Endothelial cell (in vitro differentiated cells): Measurements from ENCODE around the gene SLC6A18. TPM values are rescaled to one million over a fixed set of nuclear protein-coding genes. Genes with fewer than 3 reads are reported as not detected.

ENCODE experiments used
- DNase-seq: peaks from one replicate; pipeline ENCODE4 v3.0.0; 2021; ENCODE audit warnings: low spot score
- H3K27ac Mint-ChIP-seq: one replicate; pipeline ENCODE4 v1.8.0; 2021; ENCODE audit warnings: mixed read lengths, inconsistent platforms; ENCODE audit not compliant: unreplicated experiment
- H3K27me3 Mint-ChIP-seq: one replicate; pipeline ENCODE4 v1.8.0; 2021; ENCODE audit warnings: mild to moderate bottlenecking, moderate library complexity, mixed read lengths, inconsistent platforms; ENCODE audit not compliant: unreplicated experiment
- H3K36me3 Mint-ChIP-seq: one replicate; pipeline ENCODE4 v1.8.0; 2021; ENCODE audit warnings: mild to moderate bottlenecking, low read depth, mixed read lengths, inconsistent platforms; ENCODE audit not compliant: unreplicated experiment
- H3K4me1 Mint-ChIP-seq: one replicate; pipeline ENCODE4 v1.8.0; 2021; ENCODE audit warnings: mild to moderate bottlenecking, mixed read lengths, inconsistent platforms; ENCODE audit not compliant: unreplicated experiment
- H3K4me3 Mint-ChIP-seq: one replicate; pipeline ENCODE4 v1.8.0; 2021; ENCODE audit warnings: mild to moderate bottlenecking, mixed read lengths, inconsistent platforms; ENCODE audit not compliant: unreplicated experiment
- H3K9me3 Mint-ChIP-seq: one replicate; pipeline ENCODE4 v1.8.0; 2021; ENCODE audit warnings: mixed read lengths, inconsistent platforms; ENCODE audit not compliant: unreplicated experiment
- long read RNA-seq: library from polyadenylated mRNA; unstranded; transcript quantifications from one replicate; pipeline ENCODE4 v2.0.0, GENCODE V29; 2020; ENCODE audit not compliant: unreplicated experiment
- total RNA-seq: library from RNA; stranded (reverse); fragmentation: NEBNext Ultra II Directional; extraction: Animal tissue kit (Norgen Biotek cat#: 25700); gene quantifications from one replicate; pipeline ENCODE4 v1.2.1, GENCODE V29; 2021; ENCODE audit not compliant: unreplicated experiment
- TF ChIP-seq, protein P1 (sequence below): fragments of 200-600 bp; sonication (generic); IDR thresholded peaks from one replicate; pipeline ENCODE4 v1.5.0; 2021; ENCODE audit warnings: antibody characterized with exemption; ENCODE audit not compliant: unreplicated experiment

SLC6A18 gene, protein sequence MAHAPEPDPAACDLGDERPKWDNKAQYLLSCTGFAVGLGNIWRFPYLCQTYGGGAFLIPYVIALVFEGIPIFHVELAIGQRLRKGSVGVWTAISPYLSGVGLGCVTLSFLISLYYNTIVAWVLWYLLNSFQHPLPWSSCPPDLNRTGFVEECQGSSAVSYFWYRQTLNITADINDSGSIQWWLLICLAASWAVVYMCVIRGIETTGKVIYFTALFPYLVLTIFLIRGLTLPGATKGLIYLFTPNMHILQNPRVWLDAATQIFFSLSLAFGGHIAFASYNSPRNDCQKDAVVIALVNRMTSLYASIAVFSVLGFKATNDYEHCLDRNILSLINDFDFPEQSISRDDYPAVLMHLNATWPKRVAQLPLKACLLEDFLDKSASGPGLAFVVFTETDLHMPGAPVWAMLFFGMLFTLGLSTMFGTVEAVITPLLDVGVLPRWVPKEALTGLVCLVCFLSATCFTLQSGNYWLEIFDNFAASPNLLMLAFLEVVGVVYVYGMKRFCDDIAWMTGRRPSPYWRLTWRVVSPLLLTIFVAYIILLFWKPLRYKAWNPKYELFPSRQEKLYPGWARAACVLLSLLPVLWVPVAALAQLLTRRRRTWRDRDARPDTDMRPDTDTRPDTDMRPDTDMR
- total RNA-seq: not detected
- long read RNA-seq: 0 reads

DNA sequence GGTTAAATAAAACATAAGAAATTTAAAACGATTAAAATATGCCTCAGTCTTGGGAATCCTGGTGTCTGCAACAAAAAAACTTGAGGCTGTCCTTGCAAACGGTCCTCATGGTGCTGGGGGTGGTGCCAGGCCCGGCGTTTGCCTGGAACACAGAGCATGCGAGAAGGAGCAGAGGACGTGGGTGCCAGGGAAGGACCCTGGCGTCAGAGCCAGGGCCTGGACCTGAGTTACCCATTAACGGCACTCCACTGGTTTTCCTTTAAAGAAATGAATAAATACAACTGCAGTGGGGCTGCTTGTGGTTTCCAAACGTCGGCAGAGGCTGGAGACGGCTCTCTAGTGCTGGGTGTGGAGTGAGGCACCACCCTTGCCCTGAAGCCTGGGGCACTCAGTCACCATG is at the start of gene SLC6A18:
Gene SLC6A18, plus strand, starts transcription at position 301 of the 400 bp plus-strand sequence. Its CDS starts 97 bp downstream, at position 398.
- no peak within 1 kb of the TSS for H3K27ac Mint-ChIP-seq
- no peaks in the 10 kb centered on the region for H3K4me1 Mint-ChIP-seq
- TF ChIP-seq, protein P1, sequence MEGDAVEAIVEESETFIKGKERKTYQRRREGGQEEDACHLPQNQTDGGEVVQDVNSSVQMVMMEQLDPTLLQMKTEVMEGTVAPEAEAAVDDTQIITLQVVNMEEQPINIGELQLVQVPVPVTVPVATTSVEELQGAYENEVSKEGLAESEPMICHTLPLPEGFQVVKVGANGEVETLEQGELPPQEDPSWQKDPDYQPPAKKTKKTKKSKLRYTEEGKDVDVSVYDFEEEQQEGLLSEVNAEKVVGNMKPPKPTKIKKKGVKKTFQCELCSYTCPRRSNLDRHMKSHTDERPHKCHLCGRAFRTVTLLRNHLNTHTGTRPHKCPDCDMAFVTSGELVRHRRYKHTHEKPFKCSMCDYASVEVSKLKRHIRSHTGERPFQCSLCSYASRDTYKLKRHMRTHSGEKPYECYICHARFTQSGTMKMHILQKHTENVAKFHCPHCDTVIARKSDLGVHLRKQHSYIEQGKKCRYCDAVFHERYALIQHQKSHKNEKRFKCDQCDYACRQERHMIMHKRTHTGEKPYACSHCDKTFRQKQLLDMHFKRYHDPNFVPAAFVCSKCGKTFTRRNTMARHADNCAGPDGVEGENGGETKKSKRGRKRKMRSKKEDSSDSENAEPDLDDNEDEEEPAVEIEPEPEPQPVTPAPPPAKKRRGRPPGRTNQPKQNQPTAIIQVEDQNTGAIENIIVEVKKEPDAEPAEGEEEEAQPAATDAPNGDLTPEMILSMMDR: no peak

DNA sequence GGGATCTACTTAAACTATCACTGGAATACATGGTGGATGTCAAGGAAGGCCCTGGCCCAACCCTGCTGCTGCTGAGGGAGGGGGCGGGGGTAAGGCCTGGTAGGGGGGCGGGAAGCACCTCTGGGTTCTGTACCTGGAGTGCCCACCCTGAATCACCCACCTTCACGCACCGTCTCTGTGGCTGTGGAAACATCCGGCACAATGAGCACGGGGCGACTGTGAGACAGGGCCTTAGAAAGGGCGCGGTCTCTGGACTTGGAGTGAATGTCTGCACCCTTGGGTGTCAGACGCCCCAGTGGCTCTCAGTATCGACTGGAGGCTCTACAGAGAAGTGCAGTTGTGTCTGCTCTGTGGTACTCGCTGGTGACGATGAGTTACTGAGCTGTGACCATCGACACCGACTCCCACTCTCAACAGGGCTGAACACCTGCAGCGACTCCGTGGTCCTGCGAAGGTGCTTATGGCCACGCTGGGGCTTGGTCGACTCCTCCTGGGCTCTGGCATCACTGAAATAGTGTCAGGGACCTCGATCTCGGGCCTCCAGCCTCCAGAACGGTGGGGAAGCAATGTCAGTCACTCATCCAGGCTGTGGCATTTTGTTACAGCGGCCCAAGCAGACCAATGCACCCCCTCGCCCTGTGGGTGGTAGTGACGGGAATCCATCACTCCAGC is 49.2 kb upstream of the SLC6A18 start:
- H3K27ac Mint-ChIP-seq: no peak overlapping the region
- peaks cover 6% of the 10 kb centered on the region for H3K27me3 Mint-ChIP-seq
- no peaks in the 10 kb centered on the region for H3K4me1 Mint-ChIP-seq
- TF ChIP-seq, protein P1: no peak
- DNase-seq: no peak
- H3K36me3 Mint-ChIP-seq: no peaks in the 10 kb centered on the region
- H3K4me3 Mint-ChIP-seq: no peak overlapping the region
- no peaks in the 10 kb centered on the region for H3K9me3 Mint-ChIP-seq

More for the DNA sequence above, at the start of gene SLC6A18:
- DNase-seq: no peak
- Mint-ChIP-seq H3K9me3 (no peaks in the 10 kb centered on the region), H3K27me3 (peaks cover 14% of the 10 kb centered on the region), H3K4me3 (no peak within 1 kb of the TSS), H3K36me3 (no peaks in the 10 kb centered on the region)

DNA sequence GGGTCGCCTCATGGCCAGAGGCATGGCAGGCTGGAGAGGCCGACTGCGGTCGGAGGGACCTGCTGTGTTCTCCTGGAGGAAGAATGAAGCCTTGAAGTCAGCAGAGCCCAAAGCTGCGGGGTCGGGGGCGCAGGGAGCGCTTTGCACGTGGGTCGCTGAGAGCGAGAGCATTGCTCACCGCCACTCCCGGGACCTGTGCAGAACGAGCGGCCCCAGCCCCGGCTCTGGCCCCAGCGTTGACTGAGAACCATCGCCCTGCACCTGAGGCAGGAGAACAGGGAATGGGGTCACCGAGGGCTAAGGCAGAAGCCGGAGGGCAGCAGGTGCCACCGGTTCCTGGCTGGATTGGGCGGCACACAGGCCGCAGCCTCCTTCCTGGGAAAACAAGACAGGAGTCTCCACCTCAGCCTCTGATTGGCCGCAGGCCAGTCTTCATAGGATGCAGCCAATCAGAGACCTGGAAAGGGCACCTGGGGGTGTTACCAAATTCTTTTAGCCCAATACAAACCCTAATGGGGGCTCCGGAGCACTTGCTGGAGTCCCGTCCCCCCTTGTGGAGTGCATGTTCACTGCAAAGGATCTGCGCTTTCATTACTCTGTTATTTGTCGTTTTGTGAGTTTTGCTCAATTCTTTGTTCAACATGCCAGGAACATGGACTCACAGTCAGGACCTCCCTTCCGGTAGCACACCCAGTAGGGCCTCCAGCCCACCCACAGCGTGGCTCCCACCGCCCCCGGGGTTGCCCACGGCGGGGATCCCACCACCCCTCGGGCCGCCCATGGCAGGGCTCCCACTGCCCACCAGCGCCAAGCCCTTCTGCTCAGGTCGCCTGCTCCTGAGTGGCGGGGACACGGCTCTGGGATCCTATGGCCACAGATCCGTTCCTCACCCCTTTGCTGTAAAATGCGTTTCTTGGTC is 48.4 kb upstream of the SLC6A18 start:
- TF ChIP-seq, protein P1: no peak
- Mint-ChIP-seq H3K27me3 (peaks cover 6% of the 10 kb centered on the region), H3K36me3 (no peaks in the 10 kb centered on the region), H3K27ac (no peak overlapping the region), H3K9me3 (no peaks in the 10 kb centered on the region), H3K4me1 (no peaks in the 10 kb centered on the region), H3K4me3 (no peak overlapping the region)
- no peak for DNase-seq

DNA sequence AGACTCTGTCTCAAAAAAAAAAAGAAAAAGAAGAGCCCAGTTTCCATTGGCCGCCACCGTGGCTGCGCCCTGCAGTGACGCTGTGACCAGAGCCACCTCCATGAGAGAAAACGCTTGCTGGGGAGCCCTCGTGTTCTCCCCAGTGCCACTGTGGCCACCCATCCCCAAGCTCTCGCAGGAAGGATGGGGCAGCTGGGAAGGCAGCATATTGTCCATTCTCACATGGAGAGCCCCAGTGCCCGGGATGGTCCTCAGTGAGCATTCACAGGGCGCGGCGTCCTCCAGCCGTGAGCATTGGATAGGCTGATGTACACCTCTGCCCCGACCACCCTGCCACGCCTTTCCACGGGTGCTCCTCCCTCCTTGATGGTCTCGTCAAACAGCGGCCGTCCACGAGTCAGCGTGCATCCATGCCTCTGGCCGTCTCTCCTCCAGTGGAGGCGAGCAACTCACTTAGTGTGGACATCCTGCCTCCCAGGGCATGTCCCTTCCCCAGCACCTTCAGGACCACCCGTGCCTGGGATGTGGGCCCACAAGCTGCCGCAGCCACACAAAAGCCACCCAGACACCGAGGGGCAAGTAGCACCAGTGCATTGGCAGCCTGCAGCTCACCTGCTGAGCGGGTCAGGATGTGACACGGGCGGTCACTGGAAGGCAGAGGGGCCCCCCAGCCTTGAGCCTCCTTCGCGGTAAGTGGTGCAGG is 47.2 kb upstream of the SLC6A18 start:
- Mint-ChIP-seq H3K27me3 (peaks cover 6% of the 10 kb centered on the region), H3K36me3 (no peaks in the 10 kb centered on the region), H3K27ac (no peak overlapping the region), H3K4me3 (no peak overlapping the region), H3K9me3 (no peaks in the 10 kb centered on the region), H3K4me1 (no peaks in the 10 kb centered on the region)
- DNase-seq: no peak
- TF ChIP-seq, protein P1: no peak
